K562 (cell line): Measurements from ENCODE around the gene FEZF1. TPM values are rescaled to one million over a fixed set of nuclear protein-coding genes. Genes with fewer than 3 reads are reported as not detected.

ENCODE experiments used
- ATAC-seq: fragments of 200-7000 bp; cut with Tn5 transposase; 3 replicates; pipeline ENCODE4 v1.9.1; 2020; ENCODE audit warnings: moderate library complexity
- BruUV-seq: library from RNA; stranded (reverse); fragments of 400-500 nt; replicated peaks from 2 replicates; lab custom pipeline; 2021; lab: Mats Ljungman, UMichigan
- CTCF ChIA-PET: fragments of 300-600 bp; formaldehyde crosslinking; extraction: SDS; loops from one replicate; lab custom pipeline; 2021; ENCODE audit warnings: low intra/inter-chr PET ratio; lab: Yijun Ruan, JAX
- POLR2A ChIA-PET: fragments of 300-600, 350-650 bp; sonication (Branson Sonifier 250); formaldehyde crosslinking; extraction: SDS; loops from one replicate; lab custom pipeline; 2021; ENCODE audit warnings: antibody characterized with exemption, inconsistent platforms; lab: Yijun Ruan, JAX
- DNase-seq, 4 experiments: peaks; one replicate each; pipeline versions ENCODE4 v3.0.0 to v3.0.0-alpha.2; 2011 to 2018; ENCODE audit warnings: low spot score in 3 of 4, mixed read lengths in 3 of 4; ENCODE audit errors: extremely low read depth in 1 of 4
- FAIRE-seq: peaks from 2 replicates; lab custom pipeline; 2011; peaks lifted over from hg19 to GRCh38; lab: Jason Lieb, UNC
- H2AFZ ChIP-seq: 2 replicates; pipeline ENCODE4 v1.6.0; 2011; ENCODE audit warnings: low read depth, low read length, control low read depth, inconsistent platforms
- H3K27ac ChIP-seq: fragments of 200-600 bp; 3 replicates; pipeline ENCODE4 v1.8.0; 2011; ENCODE audit warnings: low read depth, mild to moderate bottlenecking, control low read depth, inconsistent platforms, low read length, moderate library complexity, mixed read lengths; ENCODE audit errors: extremely low read depth
- H3K27me3 ChIP-seq, 2 experiments: fragments of 300-600 bp in 1 of 2; 2 replicates in 1 of 2; 3 replicates in 1 of 2; pipeline versions ENCODE4 v1.6.0 to v1.8.0; 2011; ENCODE audit warnings: inconsistent platforms in 2 of 2, low read length in 2 of 2, mild to moderate bottlenecking in 1 of 2, mixed read lengths in 1 of 2, moderate library complexity in 1 of 2; ENCODE audit not compliant: control insufficient read depth in 2 of 2, insufficient read depth in 2 of 2
- H3K36me3 ChIP-seq: fragments of 300-600 bp; 3 replicates; pipeline ENCODE4 v1.8.0; 2011; ENCODE audit warnings: mild to moderate bottlenecking, low read length, inconsistent platforms; ENCODE audit not compliant: control insufficient read depth, insufficient read depth
- H3K4me1 ChIP-seq, 2 experiments: fragments of 200-600 bp in 1 of 2; replicated peaks in 1 of 2; 2 replicates in 1 of 2; 3 replicates in 1 of 2; pipeline versions ENCODE4 v1.5.1 to v1.8.0; 2011; ENCODE audit warnings: inconsistent platforms in 2 of 2, low read length in 2 of 2, mild to moderate bottlenecking in 1 of 2, mixed read lengths in 1 of 2, moderate library complexity in 1 of 2; ENCODE audit not compliant: control insufficient read depth in 2 of 2, insufficient read depth in 2 of 2
- H3K4me2 ChIP-seq: 2 replicates; pipeline ENCODE4 v1.6.1; 2011; ENCODE audit warnings: low read length, control low read depth, inconsistent platforms, mixed read lengths; ENCODE audit not compliant: insufficient read depth
- H3K4me3 ChIP-seq: fragments of 200-600 bp; sonication (generic), shearing (Covaris generic); 2 replicates; pipeline ENCODE4 v1.5.1; 2016; ENCODE audit warnings: control low read depth, inconsistent platforms
- H3K79me2 ChIP-seq: fragments of 200-600 bp; 3 replicates; pipeline ENCODE4 v1.8.0; 2011; ENCODE audit warnings: low read length, inconsistent platforms; ENCODE audit not compliant: control insufficient read depth, insufficient read depth
- H3K9ac ChIP-seq, 2 experiments: 2 replicates each; pipeline versions ENCODE4 v1.6.0 to v1.6.1; 2011; ENCODE audit warnings: low read depth in 2 of 2, low read length in 2 of 2, control low read depth in 1 of 2, inconsistent platforms in 1 of 2, mild to moderate bottlenecking in 1 of 2, mixed read lengths in 1 of 2; ENCODE audit not compliant: insufficient read depth in 1 of 2
- H3K9me1 ChIP-seq: one replicate; pipeline ENCODE4 v1.6.0; 2011; ENCODE audit warnings: inconsistent platforms, mild to moderate bottlenecking, low read length, moderate library complexity; ENCODE audit not compliant: control insufficient read depth, insufficient read depth
- H3K9me3 ChIP-seq: replicated peaks from 2 replicates; pipeline ENCODE4 v1.5.1; 2011; ENCODE audit warnings: low read depth, low read length, inconsistent platforms; ENCODE audit not compliant: control insufficient read depth, insufficient read depth
- H4K20me1 ChIP-seq: replicated peaks from 2 replicates; pipeline ENCODE4 v1.6.1; 2011; ENCODE audit warnings: low read length, inconsistent platforms, mixed read lengths; ENCODE audit not compliant: control insufficient read depth, insufficient read depth
- EHMT2 ChIP-seq: fragments of 450-650 bp; IDR thresholded peaks from 2 replicates; pipeline ENCODE4 v1.6.1; 2018; ENCODE audit warnings: antibody characterized with exemption
- KAT8 ChIP-seq: fragments of 450-650 bp; IDR thresholded peaks from 2 replicates; pipeline ENCODE4 v1.6.1; 2016; ENCODE audit warnings: low read depth, mild to moderate bottlenecking
- NBN ChIP-seq: fragments of 450-650 bp; IDR thresholded peaks from 2 replicates; pipeline ENCODE4 v1.6.1; 2016; ENCODE audit warnings: low read depth, mild to moderate bottlenecking
- PRMT5 ChIP-seq: sonication (generic); formaldehyde crosslinking; IDR thresholded peaks from 2 replicates; pipeline ENCODE4 v1.5.0; 2020; ENCODE audit warnings: missing genetic modification reagents
- SIRT6 ChIP-seq: IDR thresholded peaks from one replicate; pipeline ENCODE4 v1.6.1; 2012; ENCODE audit warnings: low read depth, mild to moderate bottlenecking, control low read depth, inconsistent platforms, low read length, moderate library complexity
- ZMIZ1 ChIP-seq, 2 experiments: fragments of 150-350 bp in 1 of 2; IDR thresholded peaks; 2 replicates each; pipeline ENCODE4 v1.6.1; 2012 to 2016; ENCODE audit warnings: low read depth in 2 of 2, low read length in 2 of 2, mild to moderate bottlenecking in 1 of 2, moderate library complexity in 1 of 2
- ZNF408 ChIP-seq: fragments of 250-450 bp; sonication (Bioruptor Pico); IDR thresholded peaks from 2 replicates; pipeline ENCODE4 v1.4.0; 2020; ENCODE audit warnings: low read depth, mild to moderate bottlenecking, moderate library complexity
- ZNF696 ChIP-seq: fragments of 250-450 bp; sonication (Bioruptor Pico); conservative IDR thresholded peaks from 2 replicates; pipeline ENCODE4 v1.4.0; 2020; ENCODE audit warnings: mild to moderate bottlenecking, moderate library complexity
- ZNF780A ChIP-seq: fragments of 250-450 bp; sonication (Bioruptor Pico); IDR thresholded peaks from 2 replicates; pipeline ENCODE4 v1.5.0; 2021; ENCODE audit warnings: mild to moderate bottlenecking
- WGBS: fragments of 100-300 bp; shearing (Covaris generic); methylation state at CpG from one replicate; pipeline ENCODE4 v1.1.6; 2016; ENCODE audit warnings: low coverage, mixed read lengths; ENCODE audit not compliant: insufficient coverage; ENCODE audit errors: missing lambda C conversion rate; 5-methylcytosine and 5-hydroxymethylcytosine counted together
- in situ Hi-C: fragments of 300-500 bp; cut with MboI; formaldehyde crosslinking; loops from 4 replicates; pipeline ENCODE4 v1.15.0; 2018; ENCODE audit warnings: inconsistent platforms, mixed read lengths
- intact Hi-C: fragments of 100-400 bp; cut with micrococcal nuclease; formaldehyde crosslinking; loops from 2 replicates; pipeline ENCODE4 v1.14.2; 2022
- polyA plus RNA-seq, 8 experiments: library from polyadenylated mRNA; depleted of rRNA in 4 of 8; stranded (reverse) in 5 of 8; unstranded in 3 of 8; fragments of >200 nt; fragmentation: Nextera tagmentation in 2 of 8; fragmentation: Illumina TruSeq in 1 of 8; extraction: Ambion mirVana in 2 of 8; extraction: Trizol in 1 of 8; gene quantifications; 2 replicates each; pipeline versions ENCODE4 v1.2.1 to v1.2.3, GENCODE V29; 2011 to 2014; ENCODE audit warnings: inconsistent platforms in 1 of 8, missing spikeins in 1 of 8
- total RNA-seq, 7 experiments: library from RNA; depleted of rRNA in 6 of 7; stranded (reverse); fragments of >200 nt in 6 of 7; fragmentation: Illumina TruSeq in 2 of 7; extraction: Trizol in 2 of 7; gene quantifications; 2 replicates each; pipeline versions ENCODE4 v1.2.1 to v1.2.3, GENCODE V29; 2011 to 2021; ENCODE audit warnings: low replicate concordance in 1 of 7

Gene FEZF1
- total and polyA plus RNA-seq, 9 of the 15 experiments (the other 6 are each of a cell fraction or from before 2014, with no cell fraction given) = not detected

GRCh38 chr7:122298131-122298530 lies 6.4 kb downstream of the FEZF1 start:
- H2AFZ ChIP-seq = no peak overlapping the region
- ATAC-seq (no peak), FAIRE-seq (no peak), DNase-seq (no peak)
- H4K20me1 ChIP-seq = no peaks in the 10 kb centered on the region
- ChIA-PET CTCF (no interaction called here), POLR2A (no interaction called here)
- peaks cover 21 to 28% of the 10 kb centered on the region in 2 experiments; a peak in 4 of 5 replicates for H3K27me3 ChIP-seq
- H3K4me1 ChIP-seq = peaks cover 0 to 9% of the 10 kb centered on the region in 2 experiments; a peak in 1 of 5 replicates
- 0% methylated on average over 2 of the region's 2 CpGs for WGBS
- H3K4me3 ChIP-seq = no peak overlapping the region
- TF ChIP-seq KAT8 = no peak
- no peak for TF ChIP-seq ZNF408
- no peak for TF ChIP-seq SIRT6
- TF ChIP-seq NBN = no peak
- TF ChIP-seq ZNF696 = no peak
- no peak for TF ChIP-seq PRMT5 (CRISPR knock-in tag)
- TF ChIP-seq ZMIZ1 (IDR thresholded peaks at IDR 0.05; ENCODE audit: low read depth in 2 of 2, low read length in 2 of 2) = no peak
- no peak for TF ChIP-seq EHMT2
- TF ChIP-seq ZNF780A (CRISPR knock-in tag) = no peak
- no peaks in the 10 kb centered on the region for H3K9me1 ChIP-seq
- H3K4me2 ChIP-seq = no peak overlapping the region
- no peak overlapping the region for H3K9ac ChIP-seq
- H3K27ac ChIP-seq = no peak overlapping the region
- BruUV-seq = no TSS peak
- intact Hi-C loops = loop anchor here (10.0 kb wide), 1 partner anchor 1593 kb away; no protein-coding TSS in a partner anchor
- in situ Hi-C loops = no loop called here
- H3K9me3 ChIP-seq = no peaks in the 10 kb centered on the region
- H3K36me3 ChIP-seq = no peaks in the 10 kb centered on the region
- no peaks in the 10 kb centered on the region for H3K79me2 ChIP-seq
